ENCODE results near the gene PLAC8L1.

GRCh38 chr5:146112476-146112875 is 7.1 kb upstream of the PLAC8L1 start:
- TF ChIP-seq EZH2 (IDR thresholded peaks at IDR 0.05; ENCODE audit: borderline replicate concordance, low read length) (no peak), CTCF (conservative IDR thresholded peaks at IDR 0.05 in 1 of 2, IDR thresholded peaks at IDR 0.05 in 1 of 2; ENCODE audit: extremely low read depth in 1 of 2, insufficient read depth in 1 of 2, low read depth in 1 of 2, low read length in 2 of 2) (no peak)

Data from mammary epithelial cell (primary cell).